Activated T-cell treated with anti-CD3 and anti-CD28 coated beads for 24 hours (primary cell): Measurements from ENCODE around the gene RADIL.
A peak's percentile ranks its signal among the peaks of the same experiment; 100 is the strongest.
"Not testable (repeated sequence)": the region's sequence is repeated elsewhere in the genome, so short reads cannot be mapped to it uniquely, and the experiment has no call there.

Source experiments
- DNase-seq: peaks from one replicate; pipeline ENCODE4 v3.0.0-alpha.2; 2020; ENCODE audit warnings: low read depth

Gene RADIL, protein sequence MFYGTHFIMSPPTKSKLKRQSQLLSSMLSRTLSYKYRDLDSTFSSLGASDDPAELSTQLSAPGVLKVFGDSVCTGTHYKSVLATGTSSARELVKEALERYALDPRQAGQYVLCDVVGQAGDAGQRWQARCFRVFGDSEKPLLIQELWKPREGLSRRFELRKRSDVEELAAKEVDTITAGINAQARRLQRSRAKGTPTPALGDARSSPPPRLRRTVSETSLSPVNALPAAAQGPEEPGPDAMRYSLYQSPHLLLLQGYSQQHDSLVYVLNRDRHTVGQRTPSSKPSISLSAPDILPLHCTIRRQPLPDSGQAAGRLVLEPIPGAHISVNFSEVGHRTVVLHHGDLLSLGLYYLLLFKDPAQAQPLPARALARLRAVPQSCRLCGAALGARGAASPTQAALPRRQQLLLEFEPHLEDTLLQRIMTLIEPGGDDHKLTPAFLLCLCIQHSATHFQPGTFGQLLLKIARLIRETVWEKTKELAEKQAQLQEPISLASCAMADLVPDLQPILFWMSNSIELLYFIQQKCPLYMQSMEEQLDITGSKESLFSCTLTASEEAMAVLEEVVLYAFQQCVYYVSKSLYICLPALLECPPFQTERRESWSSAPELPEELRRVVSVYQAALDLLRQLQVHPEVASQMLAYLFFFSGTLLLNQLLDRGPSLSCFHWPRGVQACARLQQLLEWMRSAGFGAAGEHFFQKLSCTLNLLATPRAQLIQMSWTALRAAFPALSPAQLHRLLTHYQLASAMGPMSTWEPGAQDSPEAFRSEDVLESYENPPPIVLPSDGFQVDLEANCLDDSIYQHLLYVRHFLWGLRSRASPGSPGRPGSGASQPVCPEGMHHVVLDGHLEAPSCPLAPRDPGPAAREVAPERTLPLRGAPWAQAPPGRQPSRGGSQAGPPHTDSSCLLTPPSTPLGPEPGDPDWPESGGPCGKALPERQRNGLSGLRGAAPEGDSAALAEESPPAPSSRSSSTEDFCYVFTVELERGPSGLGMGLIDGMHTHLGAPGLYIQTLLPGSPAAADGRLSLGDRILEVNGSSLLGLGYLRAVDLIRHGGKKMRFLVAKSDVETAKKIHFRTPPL

DNA sequence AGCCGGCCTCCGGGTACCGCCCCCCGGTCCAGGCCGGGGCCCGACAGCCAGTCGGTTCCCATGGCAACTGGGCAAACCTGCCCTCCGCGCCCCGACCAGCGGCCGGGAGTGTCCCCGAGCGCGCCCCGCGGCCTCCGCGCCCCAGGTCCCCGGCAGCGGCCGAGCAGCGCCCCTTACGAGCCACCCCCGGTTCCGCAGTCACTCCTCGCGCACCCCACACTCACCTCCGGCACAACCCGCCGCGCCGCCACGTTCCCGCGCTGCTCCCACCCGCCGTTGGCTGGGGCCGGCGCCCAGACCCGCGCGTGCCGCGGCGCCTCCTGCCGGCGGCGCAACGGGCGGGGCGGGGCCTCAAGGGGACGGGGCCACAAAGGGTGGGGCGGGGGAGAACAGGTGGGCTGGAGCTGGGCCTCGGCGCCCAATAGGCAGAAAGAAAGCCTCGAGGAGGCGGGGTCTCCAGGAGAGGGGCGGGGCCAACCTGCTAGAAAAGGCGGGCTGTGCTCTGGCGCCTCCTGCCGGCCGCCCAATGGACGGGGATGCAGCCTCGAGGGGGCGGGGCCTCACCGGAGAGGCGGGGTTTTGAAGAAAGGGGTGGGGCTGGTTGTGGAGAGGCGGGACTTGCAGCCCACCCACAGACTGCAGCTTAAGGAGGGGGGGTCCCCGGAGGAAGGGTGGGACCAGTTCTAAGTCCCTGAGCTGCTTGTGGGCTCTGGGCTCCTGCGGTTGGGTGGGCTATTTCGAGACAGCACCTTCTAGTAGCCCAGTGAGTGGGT lies at the start of gene RADIL:
TSS of gene RADIL (minus strand) at position 345 of the 773 bp plus-strand sequence. CDS start 5,577 bp downstream, outside the sequence.
- peak; percentile 87 for DNase-seq

DNA sequence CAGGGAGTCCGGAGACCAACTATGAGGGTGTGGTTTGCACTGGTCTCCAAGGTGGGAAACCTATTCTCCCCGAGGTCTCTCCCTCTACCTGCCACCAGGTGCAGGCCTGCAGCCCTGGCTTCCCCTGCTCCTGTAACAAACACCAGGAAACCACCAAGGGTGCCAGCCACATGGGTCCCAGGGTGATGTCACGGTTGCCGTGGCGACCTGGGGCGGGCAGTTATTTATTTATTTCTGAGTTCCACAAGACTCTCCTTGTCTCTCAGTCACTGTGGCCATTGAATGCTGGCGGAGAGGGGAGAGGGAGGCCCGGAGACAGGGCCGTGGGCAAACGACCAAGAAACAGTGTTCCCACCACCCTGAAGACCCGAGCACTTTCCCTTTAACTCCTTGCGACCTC lies 48.4 kb upstream of the RADIL start:
- DNase-seq, result no peak

DNA sequence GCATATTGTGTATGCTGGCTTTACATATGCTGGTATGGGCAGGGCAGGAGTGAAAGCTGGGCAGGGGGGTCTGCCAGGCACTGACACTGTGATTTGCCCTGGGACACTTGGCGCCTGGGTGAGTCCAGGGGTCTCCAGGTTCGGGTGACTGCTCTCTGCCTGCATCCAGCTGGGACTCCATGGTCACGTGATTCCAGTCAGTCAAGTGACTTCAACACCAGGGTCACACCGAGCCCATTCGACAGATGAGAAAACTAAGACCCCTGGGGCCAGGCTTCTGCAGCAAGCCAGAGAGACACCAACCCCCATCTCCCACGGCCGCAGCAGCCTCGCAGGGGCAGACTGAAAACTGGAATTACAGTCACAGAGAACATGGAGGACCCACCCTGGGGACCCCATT lies 45.5 kb upstream of the RADIL start:
- no peak for DNase-seq

DNA sequence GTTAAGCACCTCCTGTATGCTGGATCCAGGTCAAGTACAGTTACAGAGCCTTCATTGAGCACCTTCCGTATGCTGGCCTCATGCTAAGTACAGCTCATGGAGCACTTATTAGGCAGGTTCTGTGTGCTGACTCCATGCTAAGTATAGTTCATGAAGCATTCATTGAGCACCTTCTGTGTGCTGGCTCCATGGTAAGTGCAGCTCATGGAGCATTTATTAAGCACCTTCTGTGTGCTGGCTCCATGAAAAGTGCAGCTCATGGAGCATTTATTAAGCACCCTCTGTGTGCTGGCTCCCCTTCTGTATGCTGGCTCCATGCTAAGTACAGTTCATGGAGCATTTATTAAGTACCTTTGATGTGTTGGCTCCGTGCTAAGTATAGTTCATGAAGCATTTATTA lies 44.9 kb upstream of the RADIL start:
- DNase-seq, result no peak

DNA sequence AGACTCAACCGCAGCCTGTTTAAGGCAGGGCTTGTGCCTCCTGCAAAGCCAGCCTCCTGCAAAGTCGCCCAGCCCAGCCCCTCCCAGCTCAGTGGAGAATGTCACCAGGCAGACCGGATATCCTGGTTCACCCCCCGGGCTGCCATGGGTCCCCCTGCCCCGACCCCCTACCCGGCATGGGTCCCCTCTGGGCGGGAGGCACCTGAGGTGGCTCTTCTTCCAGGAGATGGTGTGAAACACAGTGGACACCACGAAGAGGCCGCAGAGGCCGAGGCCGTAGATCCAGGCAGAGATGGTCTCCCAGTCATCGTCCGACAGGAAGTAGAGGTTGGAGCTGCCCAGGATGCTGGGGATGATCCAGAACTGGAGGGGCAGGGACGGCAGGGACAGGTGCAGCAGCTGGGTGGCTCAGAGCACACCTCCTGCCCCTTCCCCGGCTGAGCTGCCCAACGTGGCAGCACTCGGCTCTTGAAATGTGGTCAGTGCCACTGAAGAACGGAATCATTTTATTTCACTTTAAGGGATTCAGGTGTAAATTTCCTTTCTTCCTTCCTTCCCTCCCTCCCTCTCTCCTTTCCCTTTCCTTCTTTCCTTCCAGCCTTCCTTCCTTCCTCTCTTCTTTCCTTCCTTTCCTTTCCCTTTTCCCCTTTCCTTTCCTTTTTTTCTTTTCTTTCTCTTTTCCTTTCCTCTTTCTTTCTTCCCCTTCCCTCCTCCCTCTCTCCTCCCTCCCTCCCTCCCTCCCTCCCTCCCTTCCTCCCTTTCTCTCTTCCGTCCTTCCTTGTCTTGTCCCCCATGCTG lies 36.7 kb upstream of the RADIL start:
- no peak for DNase-seq

DNA sequence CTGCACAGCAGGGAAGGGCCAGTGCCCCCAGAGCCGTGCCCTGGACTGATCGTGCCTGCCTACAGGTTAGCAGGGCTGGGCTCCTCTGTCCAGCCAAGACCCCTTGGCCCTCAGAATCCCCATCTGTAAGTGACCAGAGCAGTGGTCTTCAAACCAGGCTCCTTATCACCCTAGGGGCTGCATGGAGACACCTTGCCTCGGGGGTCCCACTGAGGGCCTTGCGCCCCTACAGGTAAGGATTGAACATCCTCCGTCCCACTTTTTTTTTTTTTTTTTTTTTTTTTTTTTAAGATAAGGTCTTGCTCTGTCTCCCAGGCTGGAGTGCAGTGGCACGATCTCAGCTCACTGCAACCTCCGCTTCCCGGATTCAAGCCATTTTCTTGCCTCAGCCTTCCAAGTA lies 32.6 kb upstream of the RADIL start:
- DNase-seq, result no peak

DNA sequence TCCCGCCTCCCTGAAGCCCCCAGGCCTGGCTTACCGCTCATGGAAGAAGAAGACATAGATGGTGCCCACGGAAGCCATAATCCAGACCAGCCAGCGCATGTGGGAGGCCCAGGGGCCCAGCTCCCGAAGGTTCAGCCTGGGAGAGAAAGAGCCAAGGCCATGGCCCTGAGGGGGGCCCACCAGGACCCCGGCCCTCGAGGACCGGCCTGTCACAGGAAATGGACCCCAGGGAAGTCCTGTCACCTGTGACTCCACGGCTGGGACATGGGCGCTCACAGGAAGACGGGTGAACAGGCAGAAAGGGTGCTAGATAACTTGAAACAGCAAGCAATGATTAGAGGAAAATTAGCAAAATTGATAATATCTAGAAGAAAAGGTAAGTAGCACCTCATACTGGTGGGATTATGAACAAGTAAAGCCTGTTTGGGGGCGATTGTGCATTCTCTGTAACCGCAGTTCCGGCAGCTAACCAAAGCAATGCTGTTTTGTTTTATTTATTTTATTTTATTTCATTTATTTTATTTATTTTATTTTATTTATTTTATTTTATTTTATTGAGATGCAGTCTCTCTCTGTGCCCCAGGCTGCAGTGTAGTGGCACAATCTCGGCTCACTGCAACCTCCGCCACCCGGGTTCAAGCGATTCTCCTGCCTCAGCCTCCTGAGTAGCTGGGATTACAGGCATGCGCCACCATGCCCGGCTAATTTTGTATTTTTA lies 27.8 kb upstream of the RADIL start:
- DNase-seq, result no peak

DNA sequence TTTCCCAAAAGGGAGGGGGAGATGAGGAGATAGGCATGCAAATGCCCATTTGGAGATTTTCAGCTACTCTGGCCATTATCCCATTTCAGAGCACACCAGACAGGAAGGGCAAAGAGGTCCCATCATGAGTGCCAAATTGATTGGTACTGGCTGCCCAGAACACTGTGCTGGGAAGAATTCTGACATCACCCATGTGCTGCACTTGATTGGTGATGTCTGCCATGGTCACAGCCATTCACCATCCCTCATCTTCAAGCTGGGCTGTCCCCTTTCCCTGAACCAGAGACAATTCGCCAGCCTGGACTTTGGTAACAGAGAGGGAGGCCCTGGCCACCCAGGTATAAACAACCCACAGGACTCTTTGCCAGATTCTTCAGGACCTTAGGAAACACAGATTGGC lies 23.2 kb upstream of the RADIL start:
- no peak for DNase-seq

DNA sequence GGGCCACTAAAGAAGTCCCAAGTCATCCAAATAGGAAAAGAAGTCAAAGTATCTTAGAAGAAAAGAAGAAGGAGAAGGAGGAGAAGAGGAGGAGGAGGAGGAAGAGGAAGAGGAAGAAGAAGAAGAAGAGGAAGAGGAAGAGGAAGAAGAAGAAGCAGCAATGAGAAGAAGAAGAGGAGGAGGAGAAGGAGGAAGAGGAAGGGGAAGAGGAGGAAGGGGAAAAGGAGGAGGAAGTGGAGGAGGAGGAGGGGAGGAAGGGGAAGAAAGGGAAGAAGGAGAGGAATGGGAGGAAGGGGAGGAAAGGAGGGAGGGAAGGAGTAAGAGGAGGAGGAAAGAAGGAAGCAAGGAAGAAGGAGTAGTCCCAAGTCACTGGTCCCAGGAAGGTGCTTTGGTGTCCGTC lies 21.7 kb upstream of the RADIL start:
- no peak for DNase-seq

DNA sequence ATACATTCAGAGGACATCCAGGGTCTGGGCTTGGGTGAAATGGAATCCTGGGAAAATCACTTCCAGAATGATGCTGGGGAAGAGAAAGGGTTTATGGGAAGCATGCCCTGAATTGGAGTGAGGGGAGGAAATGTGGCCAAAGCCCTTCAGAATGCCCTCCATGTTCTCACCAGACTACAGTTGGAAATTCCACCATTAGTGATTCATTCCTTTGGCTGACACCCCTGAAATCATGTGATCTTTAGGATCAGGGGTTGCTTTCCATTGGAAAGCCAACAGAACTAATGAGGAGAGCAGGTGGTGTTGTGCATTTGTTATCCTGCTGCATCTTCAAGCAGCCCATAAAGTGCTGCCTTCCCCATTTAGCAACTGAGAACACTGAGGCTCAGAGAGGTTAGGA lies 20.8 kb upstream of the RADIL start:
- no peak for DNase-seq

DNA sequence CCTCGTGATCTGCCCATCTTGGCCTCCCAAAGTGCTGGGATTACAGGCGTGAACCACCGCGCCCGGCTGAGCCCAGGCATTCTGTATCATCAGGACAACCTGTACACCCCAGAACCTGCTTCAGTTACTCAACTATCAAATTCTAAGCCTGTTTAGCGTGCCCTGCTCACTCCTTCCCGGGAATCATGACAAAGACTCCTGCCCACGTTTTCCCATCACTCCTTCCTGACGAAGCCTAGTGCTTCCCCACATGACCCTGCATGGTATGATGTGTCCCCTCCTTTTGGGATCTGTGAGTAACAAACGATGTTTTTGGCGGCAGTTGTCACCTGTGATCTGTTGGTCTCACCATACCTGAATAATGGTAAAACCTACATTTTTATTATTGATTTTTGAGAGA lies 12.2 kb upstream of the RADIL start:
- DNase-seq, result no peak

DNA sequence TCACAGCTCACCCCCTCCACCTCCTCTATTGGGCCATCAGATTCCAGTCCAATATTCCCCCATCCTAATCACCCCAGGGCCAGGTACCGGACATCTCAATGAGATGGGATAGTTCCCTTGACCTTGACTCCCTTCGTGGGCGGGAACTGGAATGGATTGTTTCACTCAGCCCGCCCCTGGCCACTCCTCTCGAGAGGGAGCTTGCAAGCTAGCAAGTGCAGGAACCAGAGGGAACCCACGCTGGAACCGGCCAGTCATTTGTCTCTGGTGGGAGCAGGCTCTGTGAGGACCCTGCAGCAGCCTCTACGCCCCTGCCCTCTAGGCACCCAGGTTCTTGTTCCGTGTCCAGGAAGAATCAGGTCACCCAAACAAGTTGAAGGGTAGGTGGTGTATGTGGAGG lies 11.0 kb upstream of the RADIL start:
- no peak for DNase-seq

DNA sequence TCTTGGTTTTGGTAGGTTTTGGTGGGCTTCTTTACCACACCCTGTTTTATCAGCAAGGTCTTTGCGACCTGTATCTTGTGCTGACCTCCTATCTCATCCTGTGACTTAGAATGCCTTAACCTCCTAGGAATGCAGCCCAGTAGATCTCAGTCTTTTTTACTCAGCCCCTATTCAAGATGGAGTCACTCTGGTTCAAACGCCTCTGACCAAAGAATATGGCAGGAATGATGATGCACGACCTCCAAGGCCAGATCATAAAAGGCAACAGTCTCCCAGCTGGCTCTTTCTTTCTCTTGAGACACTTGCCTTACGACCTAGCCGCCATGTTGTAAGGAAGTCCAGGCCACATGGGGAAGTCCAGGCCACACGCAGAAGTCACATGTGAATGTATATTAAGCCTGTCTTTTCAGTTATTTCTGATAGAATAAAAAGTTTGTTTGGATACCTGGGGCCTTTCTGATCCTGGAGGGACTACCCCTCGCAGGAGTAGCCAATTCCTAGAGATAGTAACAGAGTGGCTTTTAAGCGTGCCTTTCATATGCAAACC lies 10.5 kb upstream of the RADIL start:
- DNase-seq, result no peak

DNA sequence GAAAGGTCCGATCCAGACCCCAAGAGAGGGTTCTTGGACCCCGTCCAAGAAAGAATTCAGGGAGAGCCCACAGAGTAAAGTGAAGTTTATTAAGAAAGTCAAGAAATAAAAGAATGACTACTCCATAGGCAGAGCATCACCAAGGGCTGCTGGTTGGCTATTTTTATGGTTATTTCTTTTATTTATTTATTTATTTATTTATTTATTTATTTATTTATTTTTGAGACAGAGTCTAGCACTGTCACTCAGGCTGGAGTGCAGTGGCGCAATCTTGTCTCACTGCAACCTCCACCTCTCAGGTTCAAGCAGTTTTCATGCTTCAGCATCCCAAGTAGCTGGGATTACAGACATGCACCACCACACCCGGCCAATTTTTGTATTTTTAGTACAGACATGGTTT lies 9.7 kb upstream of the RADIL start:
- DNase-seq, result not testable (repeated sequence)

DNA sequence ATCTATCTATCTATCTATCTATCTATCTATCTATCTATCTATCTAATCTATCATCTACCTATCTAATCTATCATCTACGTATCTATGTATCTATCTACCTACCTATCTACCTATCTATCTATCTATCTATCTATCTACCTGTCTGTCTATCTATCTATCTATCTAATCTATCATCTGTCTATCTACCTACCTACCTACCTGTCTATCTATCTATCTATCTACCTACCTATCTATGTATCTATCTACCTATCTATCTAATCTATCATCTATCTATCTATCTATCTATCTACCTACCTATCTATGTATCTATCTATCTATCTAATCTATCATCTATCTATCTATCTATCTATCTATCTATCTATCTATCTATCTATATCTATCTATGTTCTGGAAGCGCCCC lies 8.0 kb upstream of the RADIL start:
- not testable (repeated sequence) for DNase-seq

DNA sequence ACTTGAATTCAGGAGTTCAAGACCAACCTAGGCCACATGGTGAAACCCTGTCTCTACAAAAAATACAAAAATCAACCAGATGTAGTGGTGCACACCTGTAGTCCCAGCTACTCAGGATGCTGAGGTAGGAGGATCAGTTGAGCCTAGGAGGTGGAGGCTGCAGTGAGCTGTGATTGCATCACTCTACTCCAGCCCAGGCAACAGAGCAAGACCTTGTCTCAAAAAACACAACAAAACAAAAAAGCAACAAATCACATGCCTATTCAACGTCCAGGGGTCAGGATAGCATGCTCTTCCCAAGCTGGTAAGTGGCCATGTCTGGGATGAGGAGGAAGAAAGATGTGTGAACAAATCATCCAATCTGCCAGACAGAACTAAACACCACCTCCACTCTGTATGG lies 6.2 kb upstream of the RADIL start:
- no peak for DNase-seq

DNA sequence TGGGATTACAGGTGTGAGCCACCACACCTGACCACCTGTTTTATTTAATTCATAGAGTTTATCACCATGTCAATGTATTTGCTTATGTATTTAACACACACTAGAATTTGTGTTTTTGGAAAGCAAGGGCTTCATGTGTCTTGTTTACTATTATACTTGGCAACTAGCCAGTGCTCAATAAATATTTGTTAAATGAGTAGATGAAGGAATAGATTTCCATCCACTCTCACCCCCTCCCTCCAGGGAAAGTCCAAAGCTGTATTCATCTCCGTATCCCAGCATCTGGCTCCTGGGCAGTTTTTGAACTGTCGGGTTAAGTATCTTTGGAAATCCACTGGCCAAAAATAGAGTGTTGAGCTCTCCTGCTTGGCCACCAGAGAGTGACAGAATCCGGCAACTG lies 4.6 kb upstream of the RADIL start:
- DNase-seq, result no peak

DNA sequence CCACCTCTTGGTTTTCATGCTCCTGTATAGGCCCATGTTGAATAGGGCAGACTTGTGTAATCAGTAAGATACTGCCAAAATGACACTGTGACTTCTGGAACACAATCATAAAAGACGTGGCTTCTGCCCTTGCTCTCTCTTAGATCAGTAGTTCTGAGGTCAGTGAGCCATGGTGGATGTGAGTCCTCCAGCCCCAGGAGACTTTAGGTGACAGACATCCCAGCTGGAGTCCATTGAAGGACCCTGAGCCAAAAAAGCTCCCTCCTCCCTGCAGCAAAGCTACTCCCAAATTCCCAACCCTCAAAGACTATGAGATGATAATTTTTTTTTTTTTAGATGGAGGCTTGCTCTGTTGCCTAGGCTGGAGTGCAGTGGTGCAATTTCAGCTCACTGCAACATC lies 3.2 kb upstream of the RADIL start:
- no peak for DNase-seq

DNA sequence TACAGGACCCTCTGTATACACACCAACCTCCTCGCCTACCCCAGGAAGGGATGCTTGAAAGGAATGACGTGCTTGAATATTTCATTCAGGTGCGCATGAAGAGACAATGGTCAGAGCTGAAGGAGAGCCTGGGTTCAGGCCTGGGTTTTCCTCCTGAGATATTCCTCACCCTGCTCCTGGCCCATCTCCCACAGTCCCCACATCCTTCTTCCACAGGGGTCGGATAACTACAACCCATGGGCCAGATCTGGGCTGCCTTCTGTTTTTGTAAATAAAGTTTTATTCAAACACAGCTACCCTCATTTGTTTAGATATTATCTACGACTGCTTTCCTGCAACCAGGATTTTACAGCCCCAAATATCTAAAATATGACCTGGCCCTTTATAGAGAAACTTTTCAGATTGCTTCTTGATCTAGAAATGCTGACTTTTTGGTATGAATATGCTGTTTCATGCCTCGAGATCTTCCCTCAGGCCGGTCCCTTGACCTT lies 1.8 kb upstream of the RADIL start:
- DNase-seq, result no peak

DNA sequence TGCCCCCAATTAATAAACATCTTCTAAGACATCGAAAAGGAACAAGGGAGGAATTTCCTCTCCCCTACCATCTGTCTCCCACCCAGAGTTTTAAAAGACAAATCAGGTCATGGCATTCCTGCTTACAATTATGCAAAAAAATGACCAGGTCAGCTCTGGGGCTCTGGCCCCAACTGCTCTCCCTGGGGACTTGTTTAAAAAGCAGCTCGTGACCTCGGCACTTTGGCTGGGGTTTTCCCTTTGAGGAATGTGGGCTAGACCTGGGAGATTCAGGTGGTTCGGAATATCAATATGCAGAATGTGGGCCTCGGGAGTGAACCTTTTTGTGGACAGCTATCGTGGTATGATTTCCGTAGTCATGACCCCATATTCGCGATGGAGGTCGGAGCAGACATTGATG lies 648 bp upstream of the RADIL start:
- DNase-seq, result no peak
